ENCODE results near the gene MT1B.

The MT1B gene

GRCh38 chr16:56684926-56685590, 33.4 kb downstream of the MT1B start:
- DNase-seq (ENCODE audit: low read depth in 3 of 3), result no peak

- DNase-seq (ENCODE audit: low read depth in 3 of 3), result no peak
Observed at GRCh38 chr16:56686758-56687157, 35.1 kb downstream of the MT1B start.

DNA sequence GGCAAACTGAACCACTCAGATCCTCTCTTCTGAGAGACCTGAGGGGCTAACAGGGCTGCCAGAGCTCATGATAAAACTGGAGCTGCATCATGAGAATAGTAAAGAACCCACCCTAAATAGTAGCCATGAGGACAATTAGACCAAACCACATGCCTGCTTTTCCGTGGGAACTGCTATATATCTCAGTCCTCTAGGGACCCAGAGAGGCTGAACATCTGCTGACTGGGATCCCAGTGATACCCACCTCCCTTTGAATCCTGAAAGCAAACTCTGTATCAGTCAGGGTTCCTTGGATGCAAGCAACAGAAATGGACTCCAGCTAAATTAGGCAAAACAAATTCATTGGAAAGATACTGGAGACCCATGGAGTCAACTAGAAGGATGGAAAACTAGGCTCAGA, 37.1 kb downstream of the MT1B start:
- no peak for DNase-seq (ENCODE audit: low read depth in 3 of 3)

DNA sequence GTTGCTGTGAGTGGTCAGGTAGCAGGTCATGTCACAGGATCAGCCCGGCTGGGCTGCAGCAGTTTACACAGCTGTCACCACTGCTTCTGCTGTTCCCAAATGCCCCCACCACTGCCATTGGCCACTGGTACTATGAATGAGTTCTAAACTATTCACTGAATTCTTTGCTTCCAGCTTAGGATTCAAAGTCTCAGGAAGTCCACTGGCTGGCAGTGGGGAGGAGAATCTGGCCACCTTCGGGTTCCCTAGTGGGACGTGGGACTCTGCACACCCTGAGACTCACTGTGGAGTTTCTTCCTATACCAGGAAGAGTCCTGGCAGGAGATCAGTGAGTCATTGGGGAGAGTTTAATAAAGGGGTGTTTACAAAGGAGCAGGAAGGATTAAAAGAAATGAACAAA, 37.5 kb downstream of the MT1B start:
- no peak for DNase-seq (ENCODE audit: low read depth in 3 of 3)

DNA sequence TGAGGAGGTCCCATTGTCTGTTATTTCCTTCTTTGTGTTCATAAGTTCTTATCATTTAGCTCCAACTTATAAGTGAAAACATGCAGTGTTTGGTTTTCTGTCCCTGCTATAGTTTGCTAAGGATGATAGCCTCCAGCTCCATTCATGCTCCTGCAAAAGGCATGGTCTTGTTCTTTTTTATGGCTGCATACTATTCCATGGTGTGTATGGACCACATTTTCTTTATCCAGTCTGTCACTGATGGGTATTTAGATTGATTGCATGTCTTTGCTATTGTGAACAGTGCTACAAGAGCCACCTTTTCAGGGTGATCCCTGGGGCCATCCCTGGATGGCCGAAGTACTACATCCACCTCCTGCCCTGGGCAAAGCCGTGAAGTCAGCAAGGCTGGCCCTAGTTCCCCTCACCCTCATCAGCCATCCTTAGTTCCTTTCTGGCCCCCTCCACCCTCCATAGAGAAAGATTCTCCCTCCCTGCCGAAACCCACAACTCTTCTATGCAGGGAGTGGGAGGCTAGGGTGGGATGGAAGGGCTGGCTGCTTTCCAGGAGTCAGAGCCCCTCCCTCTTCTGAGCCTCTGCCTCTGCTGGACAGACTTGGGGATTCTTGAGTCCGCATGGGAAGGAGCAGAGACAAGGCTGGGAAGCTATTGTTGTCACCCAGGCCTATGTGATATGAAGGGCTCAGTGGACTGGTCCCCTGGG, 38.9 kb downstream of the MT1B start:
- DNase-seq (ENCODE audit: low read depth in 3 of 3), result no peak

DNA sequence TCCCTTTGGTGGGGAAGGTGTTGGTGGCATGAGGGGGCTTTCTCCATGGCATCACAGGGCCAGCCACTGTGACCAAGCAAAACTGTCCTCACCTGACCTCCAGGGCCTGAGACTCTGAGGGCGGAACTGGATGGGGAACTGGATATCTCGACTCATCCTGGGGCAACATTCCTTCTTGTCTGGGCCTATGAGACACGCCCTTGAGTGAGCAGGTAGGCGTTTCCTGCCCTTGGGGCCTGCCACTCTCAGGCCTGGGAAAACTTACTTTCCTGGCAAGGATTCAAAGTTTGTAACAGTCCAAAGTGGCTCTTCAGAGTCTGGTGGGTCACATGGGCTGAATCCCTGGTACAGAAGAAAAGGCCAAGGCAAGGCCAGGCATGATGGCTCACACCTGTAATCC, 40.2 kb downstream of the MT1B start:
- no peak for DNase-seq (ENCODE audit: low read depth in 3 of 3)

DNA sequence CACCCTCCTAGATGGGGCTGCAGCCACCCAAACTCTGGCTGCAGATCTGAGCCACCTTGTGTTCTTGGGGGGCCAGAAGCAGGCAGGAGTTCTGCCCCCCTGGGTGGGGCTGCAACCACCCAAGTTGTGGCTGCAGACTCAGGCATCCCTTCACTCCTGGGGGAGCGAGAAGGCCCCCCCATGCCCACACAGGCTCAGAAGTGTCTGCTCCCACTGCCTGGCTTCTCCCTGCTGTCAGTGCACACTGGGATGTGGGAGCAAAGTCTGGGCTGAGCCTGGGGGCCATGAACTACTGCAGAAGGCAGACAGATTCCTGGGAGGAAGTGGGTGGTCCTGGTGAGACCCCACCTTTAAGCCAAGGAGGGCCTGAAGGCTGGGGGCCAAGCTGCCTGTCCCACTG, 43.6 kb downstream of the MT1B start:
- DNase-seq (ENCODE audit: low read depth in 3 of 3), result no peak

GRCh38 chr16:56697456-56698155, 45.9 kb downstream of the MT1B start:
- no peak for DNase-seq (ENCODE audit: low read depth in 3 of 3)

GRCh38 chr16:56700195-56700594, 48.5 kb downstream of the MT1B start:
- DNase-seq (ENCODE audit: low read depth in 3 of 3), result no peak

- DNase-seq (ENCODE audit: low read depth in 3 of 3), result no peak
Observed at GRCh38 chr16:56700631-56701030, 48.9 kb downstream of the MT1B start.

DNA sequence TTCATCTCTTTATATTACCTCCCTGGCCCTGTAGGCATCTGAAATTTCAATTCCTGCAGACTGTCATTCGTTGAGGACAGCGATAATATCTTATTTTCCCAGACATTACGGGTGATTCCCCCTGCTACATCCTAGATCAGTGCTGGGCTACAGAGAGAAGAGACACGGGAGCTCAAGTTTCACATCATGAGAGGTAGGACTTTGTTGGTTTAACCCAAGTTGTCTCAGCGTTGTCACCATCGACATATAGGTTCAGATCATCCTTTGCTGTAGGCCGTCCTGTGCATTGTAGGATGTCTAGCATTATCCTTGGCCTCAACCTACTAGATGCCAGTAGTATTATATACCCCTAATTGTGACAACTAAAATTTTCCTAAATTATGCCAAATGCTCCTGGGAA, 49.8 kb downstream of the MT1B start:
- DNase-seq (ENCODE audit: low read depth in 3 of 3), result no peak
